SU-DHL-6 (cell line): ENCODE measurements around the gene CYB5A.
"Not testable (repeated sequence)": the region's sequence is repeated elsewhere in the genome, so short reads cannot be mapped to it uniquely, and the experiment has no call there.

Experiments
- H2AFZ ChIP-seq: fragments of 200-600 bp; sonication (generic); 2 replicates; pipeline ENCODE4 v1.6.1; 2014; ENCODE audit warnings: low read depth, mild to moderate bottlenecking, moderate library complexity, mixed read lengths, antibody characterized with exemption, low read length; ENCODE audit not compliant: severe bottlenecking
- H3F3A ChIP-seq: fragments of 200-600 bp; shearing (Covaris generic); 2 replicates; pipeline ENCODE4 v1.6.0; 2016; ENCODE audit warnings: antibody characterized with exemption, mild to moderate bottlenecking; ENCODE audit not compliant: insufficient read depth
- H3K27ac ChIP-seq: fragments of 200-600 bp; sonication (generic); 2 replicates; pipeline ENCODE4 v1.5.1; 2016; ENCODE audit warnings: low read depth, mild to moderate bottlenecking, low read length, moderate library complexity, mixed read lengths
- H3K27me3 ChIP-seq: fragments of 200-600 bp; sonication (generic), shearing (Covaris generic); 2 replicates; pipeline ENCODE4 v1.6.0; 2014; ENCODE audit warnings: mild to moderate bottlenecking, low read length
- H3K36me3 ChIP-seq: fragments of 200-600 bp; sonication (generic); 2 replicates; pipeline ENCODE4 v1.6.1; 2014; ENCODE audit warnings: mild to moderate bottlenecking, low read length, mixed read lengths
- H3K4me2 ChIP-seq: fragments of 300-600, 200-600 bp; shearing (Covaris generic), sonication (generic); 2 replicates; pipeline ENCODE4 v1.6.0; 2014; ENCODE audit warnings: low read length, low read depth, mild to moderate bottlenecking; ENCODE audit not compliant: poor library complexity, severe bottlenecking
- H3K4me3 ChIP-seq: fragments of 200-600 bp; sonication (generic); 2 replicates; pipeline ENCODE4 v1.5.1; 2014; ENCODE audit warnings: antibody characterized with exemption, low read length, mild to moderate bottlenecking, mixed read lengths; ENCODE audit not compliant: insufficient read depth, poor library complexity, severe bottlenecking
- H3K79me2 ChIP-seq: fragments of 200-600 bp; sonication (generic); 2 replicates; pipeline ENCODE4 v1.6.1; 2014; ENCODE audit warnings: mild to moderate bottlenecking, low read length, moderate library complexity; ENCODE audit not compliant: insufficient read depth
- H3K9ac ChIP-seq: fragments of 200-600 bp; sonication (generic); 2 replicates; pipeline ENCODE4 v1.7.0; 2014; ENCODE audit warnings: mild to moderate bottlenecking, low read length
- H3K9me2 ChIP-seq: fragments of 200-600 bp; sonication (generic); replicated peaks from 2 replicates; pipeline ENCODE4 v1.6.1; 2014; ENCODE audit warnings: low read length; ENCODE audit not compliant: insufficient read depth
- H3K9me3 ChIP-seq: fragments of 200-600 bp; sonication (generic); 2 replicates; pipeline ENCODE4 v1.6.1; 2014; ENCODE audit warnings: low read length, mixed read lengths; ENCODE audit not compliant: insufficient read depth
- H4K20me1 ChIP-seq: fragments of 200-600 bp; sonication (generic); 2 replicates; pipeline ENCODE4 v1.6.1; 2014; ENCODE audit warnings: low read depth, mild to moderate bottlenecking, antibody characterized with exemption, low read length, moderate library complexity, mixed read lengths
- EZH2phosphoT487 ChIP-seq: fragments of 200-600 bp; sonication (generic), shearing (Covaris generic); conservative IDR thresholded peaks from 2 replicates; pipeline ENCODE4 v1.6.1; 2018; ENCODE audit warnings: mild to moderate bottlenecking, antibody characterized with exemption, low read length, moderate library complexity, mixed read lengths
- TF ChIP-seq, protein P1 (sequence below): fragments of 200-600 bp; sonication (generic); IDR thresholded peaks from one replicate; pipeline ENCODE4 v1.5.1; 2017; ENCODE audit warnings: antibody characterized with exemption, mild to moderate bottlenecking, low read length, moderate library complexity; ENCODE audit not compliant: insufficient read depth, poor library complexity, severe bottlenecking

The CYB5A gene

GRCh38 chr18:74331404-74331803 is 39.6 kb upstream of the CYB5A start:
- Histone ChIP-seq H2AFZ (no peak overlapping the region), H3K27me3 (no peaks in the 10 kb centered on the region), H3K9me2 (no peaks in the 10 kb centered on the region), H3K4me2 (no peak overlapping the region), H3K36me3 (no peaks in the 10 kb centered on the region), H3K9me3 (no peaks in the 10 kb centered on the region), H3K79me2 (no peaks in the 10 kb centered on the region), H4K20me1 (no peaks in the 10 kb centered on the region), H3F3A (no peaks in the 10 kb centered on the region), H3K9ac (no peak overlapping the region), H3K27ac (no peak overlapping the region), H3K4me3 (no peak overlapping the region)
- TF ChIP-seq, protein P1, sequence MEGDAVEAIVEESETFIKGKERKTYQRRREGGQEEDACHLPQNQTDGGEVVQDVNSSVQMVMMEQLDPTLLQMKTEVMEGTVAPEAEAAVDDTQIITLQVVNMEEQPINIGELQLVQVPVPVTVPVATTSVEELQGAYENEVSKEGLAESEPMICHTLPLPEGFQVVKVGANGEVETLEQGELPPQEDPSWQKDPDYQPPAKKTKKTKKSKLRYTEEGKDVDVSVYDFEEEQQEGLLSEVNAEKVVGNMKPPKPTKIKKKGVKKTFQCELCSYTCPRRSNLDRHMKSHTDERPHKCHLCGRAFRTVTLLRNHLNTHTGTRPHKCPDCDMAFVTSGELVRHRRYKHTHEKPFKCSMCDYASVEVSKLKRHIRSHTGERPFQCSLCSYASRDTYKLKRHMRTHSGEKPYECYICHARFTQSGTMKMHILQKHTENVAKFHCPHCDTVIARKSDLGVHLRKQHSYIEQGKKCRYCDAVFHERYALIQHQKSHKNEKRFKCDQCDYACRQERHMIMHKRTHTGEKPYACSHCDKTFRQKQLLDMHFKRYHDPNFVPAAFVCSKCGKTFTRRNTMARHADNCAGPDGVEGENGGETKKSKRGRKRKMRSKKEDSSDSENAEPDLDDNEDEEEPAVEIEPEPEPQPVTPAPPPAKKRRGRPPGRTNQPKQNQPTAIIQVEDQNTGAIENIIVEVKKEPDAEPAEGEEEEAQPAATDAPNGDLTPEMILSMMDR, result no peak
- TF ChIP-seq EZH2phosphoT487, result no peak

GRCh38 chr18:74329688-74330205 is 38.0 kb upstream of the CYB5A start:
- no peaks in the 10 kb centered on the region for H3K9me2 ChIP-seq
- no peaks in the 10 kb centered on the region for H3K9me3 ChIP-seq
- no peak overlapping the region for H3K27ac ChIP-seq
- H4K20me1 ChIP-seq, result no peaks in the 10 kb centered on the region
- TF ChIP-seq, protein P1, result no peak
- no peak for TF ChIP-seq EZH2phosphoT487
- H3K4me3 ChIP-seq, result no peak overlapping the region
- no peaks in the 10 kb centered on the region for H3K27me3 ChIP-seq
- no peaks in the 10 kb centered on the region for H3K79me2 ChIP-seq
- no peaks in the 10 kb centered on the region for H3F3A ChIP-seq
- no peak overlapping the region for H3K9ac ChIP-seq
- H2AFZ ChIP-seq, result no peak overlapping the region
- no peaks in the 10 kb centered on the region for H3K36me3 ChIP-seq
- no peak overlapping the region for H3K4me2 ChIP-seq

DNA sequence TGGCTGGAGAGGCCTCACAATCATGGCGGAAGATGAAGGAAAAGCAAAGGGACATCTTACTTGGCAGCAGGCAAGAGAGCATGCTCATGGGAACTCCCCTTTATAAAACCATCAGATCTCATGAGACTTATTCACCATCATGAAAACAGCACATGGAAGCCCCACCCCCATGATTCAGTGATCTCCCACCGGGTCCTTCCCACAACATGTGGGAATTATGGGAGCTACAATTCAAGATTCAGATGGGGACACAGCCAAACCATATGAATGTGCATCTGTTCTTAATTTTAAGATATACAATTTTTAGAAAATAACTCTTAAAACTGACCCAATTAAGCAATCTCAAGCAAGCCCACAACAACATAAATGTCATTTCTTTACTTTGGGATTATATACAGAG is 36.4 kb upstream of the CYB5A start:
- Histone ChIP-seq H3K9me2 (no peaks in the 10 kb centered on the region), H3K79me2 (no peaks in the 10 kb centered on the region), H3K27me3 (no peaks in the 10 kb centered on the region), H3K4me2 (no peak overlapping the region), H4K20me1 (no peaks in the 10 kb centered on the region), H3F3A (no peaks in the 10 kb centered on the region), H3K36me3 (no peaks in the 10 kb centered on the region), H3K4me3 (no peak overlapping the region), H3K9me3 (no peaks in the 10 kb centered on the region), H3K9ac (no peak overlapping the region), H3K27ac (no peak overlapping the region), H2AFZ (no peak overlapping the region)
- TF ChIP-seq EZH2phosphoT487, result no peak
- TF ChIP-seq, protein P1, result no peak

- not testable (repeated sequence) for H3F3A ChIP-seq, H2AFZ ChIP-seq, H3K9me2 ChIP-seq, H3K4me2 ChIP-seq, H3K36me3 ChIP-seq, H3K27ac ChIP-seq, H3K27me3 ChIP-seq, H3K9ac ChIP-seq, H4K20me1 ChIP-seq, H3K9me3 ChIP-seq, H3K79me2 ChIP-seq, H3K4me3 ChIP-seq
These were observed 35.0 kb upstream of the CYB5A start for GRCh38 chr18:74326791-74327190.
